Epithelial cell of esophagus (primary cell): ENCODE data around the gene NKAIN2.
"Not testable (repeated sequence)": the region's sequence is repeated elsewhere in the genome, so short reads cannot be mapped to it uniquely, and the experiment has no call there.

Experiments used
- DNase-seq: peaks from one replicate; pipeline ENCODE4 v3.0.0; 2010; ENCODE audit warnings: low read depth
- H3K4me3 ChIP-seq: 2 replicates; pipeline ENCODE4 v1.5.1; 2011; ENCODE audit warnings: mild to moderate bottlenecking, low read length, control low read depth
- TF ChIP-seq, protein P1 (sequence below): IDR thresholded peaks from 2 replicates; pipeline ENCODE4 v1.5.1; 2011; ENCODE audit warnings: low read depth, mild to moderate bottlenecking, low read length, control low read depth, inconsistent platforms; ENCODE audit not compliant: insufficient read depth; ENCODE audit errors: missing control alignments

The NKAIN2 gene

DNA sequence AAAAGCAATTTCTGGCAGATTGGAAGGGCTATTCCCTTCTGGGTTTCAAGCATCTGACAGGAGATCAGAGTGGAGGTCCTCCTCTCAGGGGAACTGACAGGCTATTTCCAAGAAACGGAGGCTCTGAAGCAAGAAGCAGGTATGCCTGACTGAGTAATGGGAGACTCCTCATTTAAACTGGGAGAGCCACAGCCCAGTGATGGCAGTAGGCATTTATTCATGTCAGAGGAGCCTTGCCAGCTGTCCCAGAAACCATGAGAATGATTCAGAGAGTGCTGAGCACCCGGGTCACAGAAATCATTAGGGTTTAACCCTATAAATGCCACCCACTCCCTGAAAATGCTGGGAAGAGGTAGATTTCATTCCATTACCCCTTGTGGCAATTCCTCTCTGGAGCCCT, 911.1 kb downstream of the NKAIN2 start:
- TF ChIP-seq, protein P1, sequence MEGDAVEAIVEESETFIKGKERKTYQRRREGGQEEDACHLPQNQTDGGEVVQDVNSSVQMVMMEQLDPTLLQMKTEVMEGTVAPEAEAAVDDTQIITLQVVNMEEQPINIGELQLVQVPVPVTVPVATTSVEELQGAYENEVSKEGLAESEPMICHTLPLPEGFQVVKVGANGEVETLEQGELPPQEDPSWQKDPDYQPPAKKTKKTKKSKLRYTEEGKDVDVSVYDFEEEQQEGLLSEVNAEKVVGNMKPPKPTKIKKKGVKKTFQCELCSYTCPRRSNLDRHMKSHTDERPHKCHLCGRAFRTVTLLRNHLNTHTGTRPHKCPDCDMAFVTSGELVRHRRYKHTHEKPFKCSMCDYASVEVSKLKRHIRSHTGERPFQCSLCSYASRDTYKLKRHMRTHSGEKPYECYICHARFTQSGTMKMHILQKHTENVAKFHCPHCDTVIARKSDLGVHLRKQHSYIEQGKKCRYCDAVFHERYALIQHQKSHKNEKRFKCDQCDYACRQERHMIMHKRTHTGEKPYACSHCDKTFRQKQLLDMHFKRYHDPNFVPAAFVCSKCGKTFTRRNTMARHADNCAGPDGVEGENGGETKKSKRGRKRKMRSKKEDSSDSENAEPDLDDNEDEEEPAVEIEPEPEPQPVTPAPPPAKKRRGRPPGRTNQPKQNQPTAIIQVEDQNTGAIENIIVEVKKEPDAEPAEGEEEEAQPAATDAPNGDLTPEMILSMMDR: no peak
- H3K4me3 ChIP-seq: no peak overlapping the region
- no peak for DNase-seq

DNA sequence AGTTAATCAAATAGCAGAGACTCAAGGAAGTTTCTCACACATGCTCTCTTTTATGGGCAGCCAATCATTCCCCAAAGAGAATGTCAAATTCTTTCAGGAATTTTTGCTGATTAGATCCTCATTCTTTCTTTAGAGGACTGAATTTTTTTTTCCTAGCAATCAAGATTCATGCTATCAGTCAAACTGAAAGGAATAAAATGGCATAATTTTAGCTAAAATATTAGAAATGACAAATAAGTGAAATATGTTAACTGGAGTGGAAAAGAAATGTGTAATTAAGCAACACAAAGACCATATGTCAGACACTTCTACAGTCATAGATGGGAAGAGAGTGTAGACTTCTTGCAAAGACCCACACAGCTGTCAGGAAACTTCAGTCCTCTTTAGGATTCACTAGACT, 916.2 kb downstream of the NKAIN2 start:
- TF ChIP-seq, protein P1: no peak

DNA sequence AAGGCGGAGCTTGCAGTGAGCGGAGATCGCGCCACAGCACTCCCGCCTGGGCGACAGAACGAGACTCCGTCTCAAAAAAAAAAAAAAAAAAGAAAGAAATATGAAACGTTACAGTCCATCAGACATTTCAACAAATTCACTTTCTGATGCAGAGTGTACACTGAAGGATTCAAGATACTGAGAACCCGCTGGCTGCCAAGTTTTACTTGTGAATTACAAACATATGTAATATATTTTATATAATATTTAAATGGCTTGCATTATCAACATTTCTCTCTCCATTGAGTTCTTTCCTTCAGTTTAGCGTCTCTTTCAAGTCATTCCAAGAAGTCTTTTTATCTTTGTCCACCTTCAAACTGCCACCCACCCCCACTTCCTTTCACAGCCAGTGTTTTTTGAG, 917.7 kb downstream of the NKAIN2 start:
- H3K4me3 ChIP-seq: no peak overlapping the region
- TF ChIP-seq, protein P1: no peak
- DNase-seq: no peak

More for the DNA sequence above, 916.2 kb downstream of the NKAIN2 start:
- no peak overlapping the region for H3K4me3 ChIP-seq
- DNase-seq: no peak

DNA sequence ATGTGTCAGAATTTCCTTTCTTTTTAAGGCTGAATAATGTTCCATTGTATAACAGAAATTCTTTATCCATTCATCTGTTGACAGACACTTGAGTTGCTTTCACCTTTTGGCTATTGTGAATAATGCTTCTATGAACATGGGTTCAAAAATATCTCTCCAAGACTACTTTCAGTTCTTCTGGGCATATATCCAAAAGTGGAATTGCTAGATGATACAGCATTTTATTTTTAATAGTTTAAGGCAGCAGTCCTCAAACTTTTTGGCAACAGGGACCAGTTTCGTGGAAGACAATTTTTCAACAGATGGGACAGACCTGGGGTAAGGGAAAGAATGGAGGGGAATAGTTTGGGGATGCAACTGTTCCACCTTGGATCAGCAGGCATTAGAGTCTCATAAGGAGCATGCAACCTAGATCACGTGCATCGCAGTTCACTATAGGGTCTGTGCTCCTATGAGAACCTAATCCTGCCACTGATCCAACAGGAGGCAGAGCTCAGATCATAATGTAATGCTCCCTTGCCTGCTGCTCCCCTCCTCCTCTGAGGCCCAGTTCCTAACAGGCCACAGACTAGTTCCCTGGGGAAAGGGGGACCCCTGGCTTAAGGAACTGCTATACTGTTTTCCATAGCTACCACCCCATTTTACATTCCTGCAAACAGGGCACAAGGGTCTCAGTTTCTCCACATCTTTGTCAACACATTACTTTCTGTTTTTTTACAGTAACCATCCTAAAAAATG, 918.6 kb downstream of the NKAIN2 start:
- H3K4me3 ChIP-seq: no peak overlapping the region
- no peak for DNase-seq
- TF ChIP-seq, protein P1: no peak

DNA sequence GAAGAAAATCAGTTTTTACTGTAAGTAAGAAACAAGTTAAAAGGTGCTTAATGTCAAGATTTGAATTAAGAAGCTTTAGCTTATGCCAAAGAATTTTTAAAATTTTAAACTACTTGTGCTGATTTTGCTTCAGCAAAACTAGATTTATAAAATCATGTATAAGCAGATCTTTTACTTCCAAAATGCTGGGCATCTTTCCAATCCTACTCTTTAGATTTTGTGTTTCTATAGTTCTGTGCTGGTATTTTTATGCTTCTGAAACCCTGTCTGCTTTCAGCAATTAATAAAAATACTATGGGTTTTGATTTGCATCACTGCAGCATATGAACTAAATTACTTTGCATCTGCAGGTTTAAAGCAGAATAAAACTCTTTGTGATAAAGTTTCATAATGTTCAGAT, 920.0 kb downstream of the NKAIN2 start:
- no peak for DNase-seq
- TF ChIP-seq, protein P1: no peak
- no peak overlapping the region for H3K4me3 ChIP-seq

GRCh38 chr6:124737804-124738203, 934.1 kb downstream of the NKAIN2 start:
- H3K4me3 ChIP-seq, DNase-seq: not testable (repeated sequence)

GRCh38 chr6:124738482-124738881, 934.8 kb downstream of the NKAIN2 start:
- DNase-seq: no peak
- no peak overlapping the region for H3K4me3 ChIP-seq
- TF ChIP-seq, protein P1: no peak
